ENCODE data around the gene HOXA5. TPM values are rescaled to one million over a fixed set of nuclear protein-coding genes. Genes with fewer than 3 reads are reported as not detected.

HOXA5 gene
- total RNA-seq, 2 donors from 2014 or later = 0.14 TPM; not detected in 1

DNA sequence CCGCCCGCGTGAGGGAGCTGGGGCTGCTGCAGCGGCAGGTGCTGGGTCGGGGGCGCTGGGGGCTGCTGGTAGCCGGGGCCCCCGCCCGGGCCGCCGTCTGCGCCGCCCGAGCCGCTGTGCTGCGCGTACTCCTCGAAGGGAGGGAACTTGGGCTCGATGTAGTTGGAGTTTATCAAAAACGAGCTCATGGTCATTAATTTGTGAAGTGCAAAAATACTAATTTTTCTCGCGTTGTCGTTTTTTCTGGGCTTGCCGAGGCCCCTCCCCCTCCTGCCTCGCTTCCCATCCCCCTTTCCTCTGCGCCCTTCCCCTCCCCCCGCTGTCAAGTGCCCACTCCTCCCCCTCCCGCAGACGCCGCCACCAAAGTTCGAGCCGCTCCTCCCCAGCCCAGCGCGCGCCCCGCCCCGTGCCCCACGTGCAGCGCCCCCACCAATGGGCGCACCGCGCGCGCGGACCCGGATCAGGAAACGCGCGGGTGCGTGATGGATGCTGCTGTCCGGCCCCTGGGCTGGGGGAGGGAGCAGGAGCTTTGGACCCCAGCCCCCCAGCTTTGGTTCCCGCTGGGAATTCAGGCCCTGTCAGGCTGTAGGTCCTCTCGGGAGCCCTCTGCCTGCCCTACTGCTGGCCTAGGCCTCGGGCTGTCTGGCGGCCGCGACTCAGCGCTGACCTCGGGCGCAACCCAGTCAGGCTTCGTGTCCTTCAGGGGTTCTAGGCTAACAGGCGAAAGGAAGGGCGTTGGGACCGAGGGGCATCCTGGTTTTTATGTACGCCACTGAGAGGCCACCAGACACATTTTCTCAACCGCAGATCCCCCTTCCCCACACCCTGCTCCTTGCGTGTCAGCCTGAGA, 12.7 kb downstream of the HOXA5 start, which contains the start of gene HOXA4:
Gene HOXA4 (minus strand): TSS at position 218 of the 850 bp plus-strand sequence. CDS start 24 bp downstream, at position 194.
- H3K36me3 Mint-ChIP-seq (ENCODE audit: insufficient read depth in 2 of 2) = peaks cover 0 to 1% of the 10 kb centered on the region in 2 donors
- H3K4me3 Mint-ChIP-seq = peak within 1 kb of the TSS; percentile 40 to 77
- DNase-seq = peak; percentile 71 to 90
- no peaks in the 10 kb centered on the region for H3K9me3 Mint-ChIP-seq
- H3K27me3 Mint-ChIP-seq (ENCODE audit: low read depth) = peaks cover 55% of the 10 kb centered on the region
- peaks cover 41% of the 10 kb centered on the region for H3K4me1 Mint-ChIP-seq (ENCODE audit: low read depth)
- peak; percentile 67 to 85 for ATAC-seq (replicated peaks in 1 of 2)
- no peak within 1 kb of the TSS for H3K27ac Mint-ChIP-seq

DNA sequence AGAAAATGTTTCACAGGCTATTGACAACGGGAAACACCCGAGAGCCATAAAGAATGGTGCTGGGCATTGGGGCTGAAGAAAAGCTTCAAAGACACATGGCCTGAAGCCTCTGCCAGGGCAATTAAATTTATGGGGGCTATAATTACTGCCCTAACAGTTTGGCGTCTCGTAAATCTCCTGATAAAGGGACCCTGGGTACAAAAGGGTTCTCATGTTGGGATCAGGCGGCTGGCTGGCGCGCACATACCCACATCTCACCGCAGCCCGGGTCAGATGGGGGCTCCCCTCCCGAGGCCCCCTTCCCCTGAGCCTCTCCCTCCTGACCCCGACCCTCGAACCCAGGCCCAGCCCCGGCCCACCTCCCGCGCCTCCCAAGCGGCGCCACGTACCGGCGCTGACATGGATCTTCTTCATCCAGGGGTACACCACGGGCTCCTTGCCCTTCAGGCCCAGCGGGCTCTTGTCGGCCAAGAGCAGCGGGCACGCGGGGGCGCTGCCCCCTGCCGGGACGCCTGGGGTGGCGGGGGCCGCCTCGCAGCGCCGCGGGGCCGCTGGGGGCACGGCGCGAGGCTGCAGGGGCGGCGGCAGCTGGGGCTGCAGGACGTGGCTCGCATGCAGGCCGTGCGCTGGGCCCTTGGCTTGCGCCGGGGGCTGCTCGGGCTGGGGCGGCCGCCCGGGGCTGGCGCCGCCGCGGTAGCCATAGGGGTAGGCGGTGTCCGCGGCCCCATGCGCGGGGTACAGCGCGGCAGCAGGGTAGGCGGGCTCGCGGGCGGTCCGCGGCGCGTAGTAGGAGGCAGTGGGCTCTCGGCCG, 13.5 kb downstream of the HOXA5 start:
- Mint-ChIP-seq H3K36me3 (ENCODE audit: insufficient read depth in 2 of 2) (peaks cover 0 to 1% of the 10 kb centered on the region in 2 donors), H3K4me3 (peak overlapping the region in 1 of 2 donors; percentile 77), H3K4me1 (ENCODE audit: low read depth) (peaks cover 32% of the 10 kb centered on the region), H3K27ac (no peak overlapping the region), H3K27me3 (ENCODE audit: low read depth) (peaks cover 52% of the 10 kb centered on the region), H3K9me3 (no peaks in the 10 kb centered on the region)
- ATAC-seq (replicated peaks in 1 of 2) (peak; percentile 7 to 45), DNase-seq (peak in 1 of 2 donors; percentile 30)

DNA sequence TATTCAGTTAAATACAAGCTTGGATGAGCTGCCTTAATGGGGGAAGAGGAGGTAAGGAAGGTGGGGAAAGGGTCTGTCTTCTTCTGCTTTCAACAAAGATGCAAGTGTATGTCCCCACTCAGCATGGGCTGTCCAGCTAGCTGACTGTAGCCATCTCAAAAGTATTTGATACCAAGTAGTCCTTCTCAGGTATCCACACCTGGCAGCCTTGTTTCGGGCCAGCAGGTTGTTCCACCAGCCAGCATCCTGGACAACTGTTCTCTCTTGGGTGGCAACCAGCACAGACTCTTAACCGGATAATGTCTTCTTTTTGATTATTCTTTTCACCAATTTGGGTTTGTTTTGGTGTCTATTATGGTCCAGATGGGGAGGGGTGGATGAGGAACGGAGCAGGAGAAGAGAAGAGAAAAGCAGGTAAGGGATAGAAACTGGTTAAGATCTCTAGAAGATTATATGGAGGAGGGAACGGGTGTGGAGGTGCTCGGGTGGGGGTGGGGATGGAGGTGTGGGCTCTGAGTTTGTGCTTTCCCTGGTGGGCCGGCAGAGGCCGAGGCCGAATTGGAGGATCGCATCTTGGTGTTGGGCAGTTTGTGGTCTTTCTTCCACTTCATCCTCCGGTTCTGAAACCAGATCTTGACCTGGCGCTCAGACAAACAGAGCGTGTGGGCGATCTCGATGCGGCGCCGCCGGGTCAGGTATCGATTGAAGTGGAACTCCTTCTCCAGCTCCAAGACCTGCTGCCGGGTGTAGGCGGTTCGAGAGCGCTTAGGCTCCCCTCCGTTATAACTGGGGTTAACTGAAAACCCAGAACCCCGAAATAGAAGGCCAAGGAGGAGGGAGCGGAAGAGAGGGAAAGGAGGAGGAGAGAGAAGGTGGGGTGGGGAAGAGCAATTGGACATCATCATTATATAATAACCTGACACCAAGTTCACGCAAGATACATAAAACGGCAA, 14.4 kb downstream of the HOXA5 start:
- no peaks in the 10 kb centered on the region for H3K9me3 Mint-ChIP-seq
- H3K4me1 Mint-ChIP-seq (ENCODE audit: low read depth) = peaks cover 24% of the 10 kb centered on the region
- ATAC-seq (replicated peaks in 1 of 2) (no peak), DNase-seq (no peak)
- no peak overlapping the region for H3K27ac Mint-ChIP-seq
- peak overlapping the region in 1 of 2 donors; percentile 63 for H3K4me3 Mint-ChIP-seq
- H3K27me3 Mint-ChIP-seq (ENCODE audit: low read depth) = peaks cover 52% of the 10 kb centered on the region
- peaks cover 0 to 1% of the 10 kb centered on the region in 2 donors for H3K36me3 Mint-ChIP-seq (ENCODE audit: insufficient read depth in 2 of 2)

DNA sequence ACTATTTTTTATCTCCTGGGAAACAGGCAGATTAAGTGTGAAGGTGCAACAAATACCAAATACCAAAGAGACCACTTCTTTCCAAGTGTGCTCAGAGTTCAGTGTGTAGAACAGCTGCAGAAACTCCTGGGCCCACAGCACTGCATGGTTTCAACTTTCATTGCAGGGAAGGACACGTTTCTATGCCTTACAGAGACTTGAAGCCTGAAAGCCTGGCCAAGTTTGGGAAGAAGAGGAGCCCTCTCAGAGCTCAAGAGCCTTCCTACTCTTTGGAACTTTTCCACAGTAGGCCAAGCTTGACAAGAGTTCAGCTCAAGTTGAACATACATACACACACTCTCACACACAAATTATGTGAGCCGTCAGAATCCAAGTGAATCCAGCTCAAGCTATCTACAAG, 15.4 kb downstream of the HOXA5 start:
- DNase-seq (no peak), ATAC-seq (replicated peaks in 1 of 2) (no peak)
- H3K4me3 Mint-ChIP-seq = no peak overlapping the region
- H3K27me3 Mint-ChIP-seq (ENCODE audit: low read depth) = peaks cover 48% of the 10 kb centered on the region
- no peaks in the 10 kb centered on the region for H3K9me3 Mint-ChIP-seq
- H3K36me3 Mint-ChIP-seq (ENCODE audit: insufficient read depth in 2 of 2) = peaks cover 0 to 1% of the 10 kb centered on the region in 2 donors
- peaks cover 13% of the 10 kb centered on the region for H3K4me1 Mint-ChIP-seq (ENCODE audit: low read depth)
- H3K27ac Mint-ChIP-seq = no peak overlapping the region

DNA sequence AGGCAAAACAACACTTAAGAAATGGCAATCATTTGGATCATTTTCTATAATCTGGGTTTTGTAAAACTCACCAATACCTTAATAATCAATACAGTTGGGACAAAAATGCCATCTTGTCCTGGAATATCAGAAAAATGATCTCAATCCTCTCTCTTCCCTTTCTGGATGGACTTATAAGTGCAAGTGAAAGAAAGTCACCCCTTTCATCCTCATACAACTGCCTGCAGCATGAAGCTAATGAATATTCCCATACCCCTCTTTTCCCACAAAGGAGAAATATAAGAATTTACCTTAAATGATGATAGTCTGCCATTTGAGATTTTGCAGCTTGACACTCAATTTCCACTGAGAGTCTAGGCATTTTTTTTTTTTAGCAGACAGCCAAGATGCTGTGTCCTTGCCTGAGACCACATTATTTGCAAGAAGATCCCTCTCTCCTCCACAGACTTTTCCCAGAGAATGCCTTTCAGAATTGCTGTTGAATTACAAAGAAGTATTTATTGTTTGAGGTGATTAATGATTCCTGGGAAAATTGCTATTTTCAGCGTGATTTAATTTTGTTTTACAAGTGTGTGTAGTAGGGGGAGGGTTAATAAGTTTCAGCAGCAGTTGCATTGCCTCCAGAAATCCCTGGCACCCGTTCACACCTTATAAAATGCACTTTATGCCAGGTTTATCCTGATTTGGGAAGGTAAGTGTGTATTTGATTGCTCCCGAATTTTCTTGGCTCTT, 16.7 kb downstream of the HOXA5 start:
- Mint-ChIP-seq H3K27me3 (ENCODE audit: low read depth) (peaks cover 36% of the 10 kb centered on the region), H3K4me1 (ENCODE audit: low read depth) (peaks cover 8% of the 10 kb centered on the region), H3K27ac (no peak overlapping the region), H3K36me3 (ENCODE audit: insufficient read depth in 2 of 2) (no peaks in the 10 kb centered on the region), H3K9me3 (no peaks in the 10 kb centered on the region), H3K4me3 (no peak overlapping the region)
- no peak for DNase-seq
- no peak for ATAC-seq (replicated peaks in 1 of 2)

DNA sequence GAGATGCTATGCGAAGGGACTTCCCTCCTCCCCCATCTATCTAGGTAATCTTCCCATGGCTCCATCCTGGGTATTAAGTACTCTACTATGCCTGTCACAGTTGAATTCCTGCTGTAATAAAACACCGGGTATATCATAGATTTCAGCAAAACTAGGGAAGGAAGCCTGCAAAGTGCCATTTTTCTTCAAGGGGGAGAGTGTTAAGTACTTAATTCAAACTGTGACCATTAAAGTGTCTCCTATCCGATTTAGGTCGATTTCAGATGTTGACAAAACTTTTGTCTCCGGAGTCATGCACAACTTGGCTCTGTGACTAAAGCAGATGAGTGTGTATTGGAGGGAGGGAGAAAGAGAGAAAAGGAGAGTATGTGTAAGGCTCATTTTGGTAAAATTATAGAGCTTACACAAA, 17.5 kb downstream of the HOXA5 start:
- peaks cover under 1% of the 10 kb centered on the region for H3K4me1 Mint-ChIP-seq (ENCODE audit: low read depth)
- H3K4me3 Mint-ChIP-seq = no peak overlapping the region
- H3K27me3 Mint-ChIP-seq (ENCODE audit: low read depth) = peaks cover 36% of the 10 kb centered on the region
- H3K27ac Mint-ChIP-seq = no peak overlapping the region
- ATAC-seq (replicated peaks in 1 of 2) (no peak), DNase-seq (no peak)
- no peaks in the 10 kb centered on the region for H3K9me3 Mint-ChIP-seq
- no peaks in the 10 kb centered on the region for H3K36me3 Mint-ChIP-seq (ENCODE audit: insufficient read depth in 2 of 2)

DNA sequence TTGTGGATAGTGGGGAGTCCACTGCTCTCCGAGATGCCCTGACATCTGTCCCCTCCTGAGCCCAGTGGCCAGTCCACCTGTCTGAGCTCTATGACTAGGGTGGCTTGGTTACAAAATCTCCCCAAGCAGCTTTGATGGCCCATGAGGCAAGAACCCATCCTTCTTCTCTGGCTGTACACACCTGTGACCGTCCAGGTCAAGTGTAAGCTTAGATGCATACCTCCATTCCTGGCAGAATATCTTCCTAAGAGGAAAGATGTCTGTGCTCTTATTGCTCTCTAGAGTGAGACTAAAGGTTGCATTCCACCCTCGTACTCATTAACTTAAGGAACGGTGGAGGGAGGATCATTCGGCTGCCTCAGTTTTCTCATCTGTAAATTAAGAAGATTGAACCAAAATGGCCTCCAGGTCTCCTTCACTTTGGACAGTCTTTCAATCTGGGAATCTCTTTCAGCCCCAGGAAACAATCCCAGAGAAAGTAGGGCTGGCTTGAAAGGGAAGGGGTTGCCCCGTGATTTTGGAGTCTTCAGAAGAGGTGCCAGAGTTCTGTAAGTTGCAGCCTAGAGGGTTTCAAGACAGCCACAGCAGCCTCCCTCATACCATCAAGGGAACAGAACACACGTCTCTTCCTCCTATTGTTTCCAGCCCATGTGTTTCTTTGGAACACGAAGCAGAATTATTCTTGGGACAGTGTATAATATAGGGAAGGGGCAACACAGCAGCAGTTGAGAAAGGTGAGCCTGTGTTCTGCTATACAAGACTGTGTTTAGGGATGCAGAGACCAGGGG, 18.4 kb downstream of the HOXA5 start:
- H3K27me3 Mint-ChIP-seq (ENCODE audit: low read depth) = peaks cover 36% of the 10 kb centered on the region
- no peak overlapping the region for H3K4me3 Mint-ChIP-seq
- H3K9me3 Mint-ChIP-seq = no peaks in the 10 kb centered on the region
- DNase-seq (no peak), ATAC-seq (replicated peaks in 1 of 2) (no peak)
- H3K27ac Mint-ChIP-seq = no peak overlapping the region
- no peaks in the 10 kb centered on the region for H3K4me1 Mint-ChIP-seq (ENCODE audit: low read depth)
- H3K36me3 Mint-ChIP-seq (ENCODE audit: insufficient read depth in 2 of 2) = no peaks in the 10 kb centered on the region

DNA sequence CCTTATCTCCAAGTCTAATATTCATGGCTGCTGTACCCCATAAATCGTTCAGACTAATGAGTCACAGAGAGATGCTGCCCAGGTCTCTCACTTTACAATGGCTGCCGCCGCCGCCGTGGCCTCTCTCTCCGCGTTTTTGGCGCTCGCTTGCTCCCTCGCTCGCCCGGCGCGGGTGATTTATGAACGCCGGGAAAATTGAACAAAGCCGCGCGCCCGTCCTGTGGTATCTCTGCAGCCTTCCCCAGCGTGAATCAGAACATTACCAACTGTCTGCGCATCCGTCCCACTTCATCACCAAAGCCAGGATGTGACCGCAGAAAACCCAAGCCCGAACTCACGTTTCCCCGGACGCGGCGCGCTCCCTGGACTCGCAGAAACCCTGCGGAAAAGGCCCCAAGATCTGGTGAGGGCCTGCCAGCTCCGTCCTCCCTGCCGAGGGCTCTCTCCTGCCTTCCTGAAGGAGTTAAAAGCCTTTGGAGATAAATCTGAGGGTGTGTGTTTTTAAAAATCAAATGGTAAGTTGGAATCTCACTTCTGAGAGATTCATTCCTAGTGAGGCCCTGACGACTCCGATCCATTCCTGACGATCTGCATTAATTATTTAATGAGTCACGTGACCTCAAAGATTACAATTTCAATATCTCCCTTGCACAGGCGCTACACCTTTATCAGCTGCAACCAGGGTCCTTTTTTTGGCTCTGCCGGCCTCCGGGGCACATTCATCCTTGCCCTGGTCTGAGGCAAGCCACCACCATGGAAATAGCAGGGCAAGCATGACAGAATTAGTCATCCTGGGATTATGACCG, 19.2 kb downstream of the HOXA5 start:
- H3K27me3 Mint-ChIP-seq (ENCODE audit: low read depth) = peaks cover 33% of the 10 kb centered on the region
- no peak overlapping the region for H3K4me3 Mint-ChIP-seq
- no peak overlapping the region for H3K27ac Mint-ChIP-seq
- H3K36me3 Mint-ChIP-seq (ENCODE audit: insufficient read depth in 2 of 2) = no peaks in the 10 kb centered on the region
- H3K4me1 Mint-ChIP-seq (ENCODE audit: low read depth) = no peaks in the 10 kb centered on the region
- H3K9me3 Mint-ChIP-seq = no peaks in the 10 kb centered on the region
- no peak for DNase-seq
- no peak for ATAC-seq (replicated peaks in 1 of 2)

DNA sequence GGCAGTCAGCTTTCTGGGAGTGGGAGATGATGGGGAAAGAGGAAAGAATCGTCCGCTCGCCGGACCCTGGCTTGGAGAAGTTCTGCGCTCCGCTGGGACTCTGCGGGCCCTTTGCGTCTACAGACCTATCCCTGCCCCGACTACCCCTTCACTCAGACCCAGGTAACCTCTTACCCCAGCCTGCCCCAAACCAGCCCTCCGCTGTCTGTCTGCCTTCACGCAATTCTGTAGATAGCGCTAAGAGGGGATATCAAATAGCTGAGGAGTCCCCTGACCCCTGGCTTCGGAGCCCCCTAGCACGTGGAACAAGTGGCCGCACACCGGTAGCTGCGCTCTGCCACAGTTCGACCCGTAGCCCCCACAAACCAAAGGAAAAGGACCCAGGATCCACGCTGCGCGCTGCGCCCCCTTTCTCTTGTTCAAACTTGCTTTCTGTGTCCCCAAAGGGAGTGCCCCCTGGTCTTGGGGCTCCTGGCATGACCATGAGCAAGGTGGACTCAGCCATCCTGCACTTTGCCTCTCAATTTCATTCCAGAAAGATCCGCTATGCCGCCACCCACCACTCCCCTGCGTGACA, 19.9 kb downstream of the HOXA5 start:
- no peak overlapping the region for H3K27ac Mint-ChIP-seq

DNA sequence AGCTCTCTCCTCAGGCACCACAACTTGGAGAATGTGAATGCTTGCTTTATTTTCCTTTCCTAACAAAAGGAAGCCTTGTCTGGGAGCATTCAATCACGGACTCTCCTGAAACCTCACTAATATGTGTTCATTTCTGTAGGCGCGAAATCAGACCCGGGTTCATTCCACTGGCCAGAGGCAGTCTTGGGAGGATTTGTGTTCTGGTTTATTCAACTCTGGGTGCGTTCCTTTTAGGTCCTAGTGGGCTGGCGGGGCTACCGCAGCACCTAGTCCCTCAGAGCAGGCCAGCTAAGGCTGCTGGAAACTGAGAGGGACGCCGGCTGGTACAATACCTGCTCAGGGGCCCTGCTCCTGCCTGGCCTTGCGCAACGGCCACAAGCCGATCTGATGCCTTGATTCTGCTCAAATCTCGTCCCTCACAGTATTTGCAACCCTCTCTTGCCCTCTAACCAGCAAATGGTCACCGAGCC, 20.4 kb downstream of the HOXA5 start:
- DNase-seq (no peak), ATAC-seq (replicated peaks in 1 of 2) (no peak)
- H3K4me1 Mint-ChIP-seq (ENCODE audit: low read depth) = no peaks in the 10 kb centered on the region
- no peak overlapping the region for H3K27ac Mint-ChIP-seq
- H3K4me3 Mint-ChIP-seq = no peak overlapping the region
- H3K9me3 Mint-ChIP-seq = no peaks in the 10 kb centered on the region
- H3K36me3 Mint-ChIP-seq (ENCODE audit: insufficient read depth in 2 of 2) = no peaks in the 10 kb centered on the region
- peaks cover 23% of the 10 kb centered on the region for H3K27me3 Mint-ChIP-seq (ENCODE audit: low read depth)

More for the DNA sequence above, 19.9 kb downstream of the HOXA5 start:
- peaks cover 26% of the 10 kb centered on the region for H3K27me3 Mint-ChIP-seq (ENCODE audit: low read depth)
- H3K9me3 Mint-ChIP-seq = no peaks in the 10 kb centered on the region
- DNase-seq = no peak
- H3K36me3 Mint-ChIP-seq (ENCODE audit: insufficient read depth in 2 of 2) = no peaks in the 10 kb centered on the region
- ATAC-seq (replicated peaks in 1 of 2) = no peak
- H3K4me1 Mint-ChIP-seq (ENCODE audit: low read depth) = no peaks in the 10 kb centered on the region
- no peak overlapping the region for H3K4me3 Mint-ChIP-seq

Measured in activated T-cell treated with anti-CD3 and anti-CD28 coated beads, Interleukin-2, amount 50 U/mL, for 72 hours (primary cell).